Measurements from ENCODE around the gene CRYGS.

CRYGS gene

DNA sequence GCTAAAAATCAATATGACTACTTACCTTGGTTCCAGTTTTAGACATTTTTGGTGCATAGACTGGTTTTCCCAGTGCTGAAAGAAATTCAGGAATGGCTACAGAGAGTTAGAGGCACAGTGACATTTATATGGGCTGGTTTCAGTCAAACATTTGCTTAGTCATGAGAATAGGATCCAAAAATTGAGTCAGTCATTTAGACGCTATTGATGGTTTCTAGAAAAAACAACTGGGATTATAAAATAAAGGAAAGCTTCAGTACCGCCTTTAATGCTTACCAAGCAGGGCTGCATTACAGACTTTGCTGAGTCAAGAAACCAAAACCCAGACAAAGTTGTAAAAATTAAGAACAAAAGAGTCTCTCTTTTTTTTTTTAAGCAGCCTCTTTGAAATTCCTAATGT lies at the start of gene CRYGS:
Gene CRYGS, minus strand, starts transcription at position 100 of the 400 bp plus-strand sequence. Its CDS starts 54 bp downstream, at position 46.
- no peak for DNase-seq (ENCODE audit: extremely low read depth, low read depth)
- TF ChIP-seq, protein P1, sequence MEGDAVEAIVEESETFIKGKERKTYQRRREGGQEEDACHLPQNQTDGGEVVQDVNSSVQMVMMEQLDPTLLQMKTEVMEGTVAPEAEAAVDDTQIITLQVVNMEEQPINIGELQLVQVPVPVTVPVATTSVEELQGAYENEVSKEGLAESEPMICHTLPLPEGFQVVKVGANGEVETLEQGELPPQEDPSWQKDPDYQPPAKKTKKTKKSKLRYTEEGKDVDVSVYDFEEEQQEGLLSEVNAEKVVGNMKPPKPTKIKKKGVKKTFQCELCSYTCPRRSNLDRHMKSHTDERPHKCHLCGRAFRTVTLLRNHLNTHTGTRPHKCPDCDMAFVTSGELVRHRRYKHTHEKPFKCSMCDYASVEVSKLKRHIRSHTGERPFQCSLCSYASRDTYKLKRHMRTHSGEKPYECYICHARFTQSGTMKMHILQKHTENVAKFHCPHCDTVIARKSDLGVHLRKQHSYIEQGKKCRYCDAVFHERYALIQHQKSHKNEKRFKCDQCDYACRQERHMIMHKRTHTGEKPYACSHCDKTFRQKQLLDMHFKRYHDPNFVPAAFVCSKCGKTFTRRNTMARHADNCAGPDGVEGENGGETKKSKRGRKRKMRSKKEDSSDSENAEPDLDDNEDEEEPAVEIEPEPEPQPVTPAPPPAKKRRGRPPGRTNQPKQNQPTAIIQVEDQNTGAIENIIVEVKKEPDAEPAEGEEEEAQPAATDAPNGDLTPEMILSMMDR (IDR thresholded peaks at IDR 0.05; ENCODE audit: low read depth, low read length), result no peak

DNA sequence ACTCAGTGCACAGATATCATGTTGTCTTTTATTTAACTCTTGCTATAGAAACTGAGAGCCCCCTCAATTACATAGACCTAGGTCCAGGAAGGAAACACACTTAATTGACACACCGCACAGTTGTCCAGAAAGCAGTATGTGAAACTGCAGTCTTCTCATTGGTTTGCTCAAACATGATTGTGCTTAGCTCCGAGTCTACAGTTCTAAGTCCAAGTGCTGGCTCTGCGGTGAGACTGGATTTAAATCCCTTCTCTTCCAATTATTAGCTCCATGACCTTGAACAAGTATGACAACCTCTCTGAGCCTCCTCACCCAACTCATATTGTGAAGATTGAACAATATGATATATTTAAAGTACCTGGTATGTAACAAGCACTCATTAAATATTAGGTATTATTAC lies 49.7 kb upstream of the CRYGS start:
- no peak for DNase-seq (ENCODE audit: extremely low read depth, low read depth)
- TF ChIP-seq, protein P1 (IDR thresholded peaks at IDR 0.05; ENCODE audit: low read depth, low read length), result no peak

- no peak for DNase-seq (ENCODE audit: extremely low read depth, low read depth)
- TF ChIP-seq, protein P1 (IDR thresholded peaks at IDR 0.05; ENCODE audit: low read depth, low read length), result no peak
These were observed 48.5 kb upstream of the CRYGS start for GRCh38 chr3:186592682-186593081.

GRCh38 chr3:186590580-186591295 lies 46.6 kb upstream of the CRYGS start:
- TF ChIP-seq, protein P1 (IDR thresholded peaks at IDR 0.05; ENCODE audit: low read depth, low read length), result no peak
- DNase-seq (ENCODE audit: extremely low read depth, low read depth), result no peak

DNA sequence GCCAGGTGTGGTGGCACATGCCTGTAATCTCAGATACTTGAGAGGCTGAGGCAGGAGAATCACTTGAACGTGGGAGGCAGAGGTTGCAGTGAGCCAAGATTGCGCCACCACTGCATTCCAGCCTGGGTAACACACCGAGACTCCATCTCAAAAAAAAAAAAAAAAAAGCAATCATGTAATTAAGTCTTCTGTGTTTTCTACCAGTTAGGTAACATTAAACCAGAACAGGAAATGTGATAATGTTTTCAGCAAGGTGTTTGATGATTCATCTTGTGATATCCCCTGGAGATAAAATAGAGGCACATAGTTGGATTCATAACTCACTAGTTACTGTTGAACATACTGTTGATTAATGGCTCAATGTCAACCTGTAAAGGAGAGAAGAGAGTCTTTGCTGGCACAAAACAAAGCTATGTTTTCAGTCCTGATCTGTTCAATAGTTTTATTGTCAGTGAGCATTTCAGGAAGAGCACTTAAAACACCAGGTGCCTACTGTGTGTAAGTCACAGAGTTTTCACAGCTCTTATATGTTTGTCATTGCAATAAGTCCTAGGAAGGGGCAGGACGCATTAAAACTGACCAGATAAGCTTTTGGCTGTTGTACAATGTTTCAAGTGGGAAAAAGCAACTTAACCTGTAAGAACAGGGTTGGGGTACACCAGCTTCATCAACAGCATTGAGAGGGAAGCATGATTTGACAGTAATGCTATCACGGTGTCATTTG lies 45.8 kb upstream of the CRYGS start:
- no peak for DNase-seq (ENCODE audit: extremely low read depth, low read depth)
- TF ChIP-seq, protein P1 (IDR thresholded peaks at IDR 0.05; ENCODE audit: low read depth, low read length), result no peak

GRCh38 chr3:186589121-186589520 lies 44.9 kb upstream of the CRYGS start:
- TF ChIP-seq, protein P1 (IDR thresholded peaks at IDR 0.05; ENCODE audit: low read depth, low read length), result no peak; the same call in 1 of the 2 replicates
- no peak for DNase-seq (ENCODE audit: extremely low read depth, low read depth)

DNA sequence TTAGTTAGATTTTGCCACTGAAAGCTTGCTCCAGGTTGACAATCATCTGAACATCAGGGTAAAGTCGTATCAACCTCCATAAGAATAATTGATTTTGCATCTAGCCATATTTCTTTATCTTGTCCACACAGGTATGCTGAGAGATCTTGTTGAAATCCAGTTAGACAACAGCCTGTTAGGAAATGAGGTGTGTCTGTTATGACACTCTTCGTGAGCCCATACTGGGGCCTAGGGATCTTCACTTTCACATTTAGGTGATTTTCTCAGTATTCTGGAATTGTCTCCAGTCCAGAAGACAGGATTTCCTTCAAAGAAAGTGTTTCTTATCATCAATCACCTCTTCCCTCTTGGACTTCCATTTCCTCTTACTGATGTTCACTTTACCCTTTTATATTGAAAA lies 44.5 kb upstream of the CRYGS start:
- TF ChIP-seq, protein P1 (IDR thresholded peaks at IDR 0.05; ENCODE audit: low read depth, low read length), result no peak
- DNase-seq (ENCODE audit: extremely low read depth, low read depth), result no peak
